Measurements from ENCODE around the gene LCE7A.

DNA sequence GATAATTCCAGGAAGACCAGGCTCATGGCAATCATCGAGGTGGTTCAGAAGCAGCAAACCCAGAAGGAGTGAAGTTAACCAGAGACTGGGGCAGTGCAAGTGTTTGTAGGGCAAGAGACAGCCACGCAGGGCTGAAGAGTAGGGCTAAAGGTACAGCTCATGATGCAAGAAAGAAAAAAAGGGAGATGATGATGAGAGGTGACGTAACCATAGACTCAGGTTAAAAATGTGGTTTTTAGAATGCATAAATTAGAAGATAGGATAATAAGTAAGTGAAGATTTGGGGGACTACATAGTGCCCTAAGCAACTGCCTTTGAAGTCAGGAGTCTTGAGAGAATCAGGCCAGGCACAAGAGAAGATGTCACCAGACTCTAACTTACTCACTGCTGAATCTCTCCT lies 333 bp downstream of the LCE7A start:
- TF ChIP-seq CTCF (IDR thresholded peaks at IDR 0.05) (no peak), EZH2 (IDR thresholded peaks at IDR 0.05) (no peak)

Data from neural progenitor cell (in vitro differentiated cells).